HG03460 (cell line): ENCODE results near the gene BRSK2.

Experiments
- ATAC-seq: cut with Tn5 transposase; IDR thresholded peaks from one replicate; pipeline ENCODE4 v1.9.1; 2021; ENCODE audit not compliant: unreplicated experiment

Gene BRSK2

GRCh38 chr11:1449490-1450243 is 59.9 kb downstream of the BRSK2 start:
- no peak for ATAC-seq

DNA sequence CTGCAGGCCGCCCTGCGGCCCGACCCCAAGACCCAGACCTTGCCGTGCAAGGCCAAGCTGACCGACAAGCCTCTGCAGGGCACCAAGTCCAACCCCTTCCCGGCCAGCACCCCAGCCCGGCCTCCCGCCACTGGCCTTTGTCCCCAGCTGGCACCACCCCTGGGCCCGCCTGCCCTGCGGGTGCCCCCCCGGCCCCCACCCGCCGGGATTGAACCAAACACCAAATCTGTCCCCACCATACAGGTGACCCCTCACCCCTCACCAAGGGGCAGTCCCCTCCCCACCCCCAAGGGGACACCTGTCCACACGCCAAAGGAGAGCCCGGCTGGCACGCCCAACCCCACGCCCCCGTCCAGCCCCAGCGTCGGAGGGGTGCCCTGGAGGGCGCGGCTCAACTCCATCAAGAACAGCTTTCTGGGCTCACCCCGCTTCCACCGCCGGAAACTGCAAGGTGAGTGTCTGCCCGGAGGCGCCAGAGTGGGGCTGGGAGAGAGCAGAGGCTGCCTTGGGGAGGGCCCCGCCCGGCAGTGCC is 60.7 kb downstream of the BRSK2 start:
- no peak for ATAC-seq

DNA sequence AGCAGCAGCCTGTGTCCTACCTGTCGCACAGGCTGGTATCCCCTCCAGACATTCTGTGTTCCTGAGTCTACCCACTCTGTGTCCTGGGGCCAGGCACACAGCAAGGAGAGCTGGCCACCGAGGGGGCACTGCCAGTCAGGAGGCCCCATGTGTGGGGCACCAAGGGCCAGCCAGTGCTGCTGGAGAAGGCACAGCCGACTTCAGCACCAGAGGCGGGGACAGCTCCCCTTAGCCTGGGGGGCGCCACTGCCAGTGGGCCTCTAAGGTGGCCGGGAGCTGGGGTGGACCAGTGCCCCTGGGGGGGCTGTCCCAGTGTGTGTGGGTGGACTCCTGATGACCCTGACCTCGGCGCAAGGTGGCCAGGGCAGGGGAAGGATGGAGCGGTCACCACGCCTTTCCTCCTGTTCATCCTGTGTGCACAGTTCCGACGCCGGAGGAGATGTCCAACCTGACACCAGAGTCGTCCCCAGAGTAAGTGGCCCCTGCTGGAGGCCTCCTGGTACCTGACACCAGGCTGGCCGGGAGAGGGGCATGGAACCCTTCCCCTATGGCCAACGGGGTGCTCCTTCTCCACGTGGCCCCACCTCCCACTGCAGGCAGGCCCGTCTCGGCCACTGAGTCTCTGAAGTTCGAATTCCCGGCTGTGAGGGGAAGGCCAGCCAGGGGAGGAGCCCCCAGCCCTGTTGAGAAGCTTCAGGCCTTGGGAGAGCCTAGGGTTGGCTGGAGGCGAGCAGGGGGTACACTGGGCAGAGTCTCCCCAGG is 61.4 kb downstream of the BRSK2 start:
- ATAC-seq: no peak

- ATAC-seq: no peak
Observed at GRCh38 chr11:1451781-1452470, 62.2 kb downstream of the BRSK2 start.

GRCh38 chr11:1452744-1453143 is 63.0 kb downstream of the BRSK2 start:
- no peak for ATAC-seq

GRCh38 chr11:1453611-1454034 is 63.9 kb downstream of the BRSK2 start:
- no peak for ATAC-seq

GRCh38 chr11:1454576-1454975 is 64.8 kb downstream of the BRSK2 start:
- ATAC-seq: no peak

DNA sequence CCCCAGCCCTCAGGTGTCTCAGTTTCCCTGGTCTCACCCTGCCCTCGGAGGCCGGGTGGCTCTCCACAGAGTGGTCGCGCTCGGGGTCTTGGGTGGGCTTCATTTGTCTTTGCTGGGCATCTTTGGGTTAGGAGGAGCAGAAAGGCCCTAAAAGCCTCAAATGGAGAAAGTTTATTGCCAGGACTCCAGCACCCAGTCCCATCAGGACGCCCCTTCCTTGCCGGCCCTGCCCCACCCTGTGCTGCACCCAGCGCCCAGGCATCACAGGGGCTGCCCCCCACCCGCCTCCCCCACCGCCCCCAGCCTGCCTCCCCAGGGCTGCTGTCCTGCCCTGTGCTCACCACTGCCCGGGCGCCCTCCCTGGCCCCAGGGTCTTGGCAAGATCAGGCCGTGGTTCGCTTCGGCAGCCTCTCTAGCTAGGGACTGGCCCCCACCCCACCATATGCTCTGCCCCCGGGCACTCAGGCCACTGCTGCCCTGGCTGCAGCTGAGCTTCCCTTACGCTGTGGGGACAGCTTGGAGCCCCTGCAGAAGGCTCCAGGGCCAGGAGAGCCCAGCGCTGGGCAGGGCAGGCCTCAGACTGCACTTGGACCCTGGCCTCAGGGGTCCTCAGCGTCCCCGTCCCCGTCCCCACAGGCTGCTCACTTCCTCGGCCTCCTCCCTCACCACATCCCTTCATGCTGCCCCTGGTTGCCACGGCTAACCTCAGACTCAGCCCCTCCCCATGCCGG is 65.5 kb downstream of the BRSK2 start:
- ATAC-seq: no peak

DNA sequence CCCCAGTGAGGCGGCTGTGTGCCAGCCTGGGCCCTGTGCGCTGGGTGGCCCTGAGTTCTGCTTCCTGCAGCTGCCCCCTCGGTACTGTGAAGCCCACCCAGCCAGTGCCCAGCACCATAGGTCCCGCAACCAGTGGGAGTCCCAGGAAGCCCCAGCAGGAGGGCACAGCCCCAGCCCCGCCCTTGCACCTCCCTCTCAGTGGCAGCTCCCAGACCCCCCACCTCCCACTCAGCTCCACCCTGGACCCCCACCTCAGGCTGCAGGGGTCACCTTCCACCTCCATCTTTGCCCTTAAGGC is 66.0 kb downstream of the BRSK2 start:
- no peak for ATAC-seq

- no peak for ATAC-seq
Observed at GRCh38 chr11:1456176-1456575, 66.4 kb downstream of the BRSK2 start.

DNA sequence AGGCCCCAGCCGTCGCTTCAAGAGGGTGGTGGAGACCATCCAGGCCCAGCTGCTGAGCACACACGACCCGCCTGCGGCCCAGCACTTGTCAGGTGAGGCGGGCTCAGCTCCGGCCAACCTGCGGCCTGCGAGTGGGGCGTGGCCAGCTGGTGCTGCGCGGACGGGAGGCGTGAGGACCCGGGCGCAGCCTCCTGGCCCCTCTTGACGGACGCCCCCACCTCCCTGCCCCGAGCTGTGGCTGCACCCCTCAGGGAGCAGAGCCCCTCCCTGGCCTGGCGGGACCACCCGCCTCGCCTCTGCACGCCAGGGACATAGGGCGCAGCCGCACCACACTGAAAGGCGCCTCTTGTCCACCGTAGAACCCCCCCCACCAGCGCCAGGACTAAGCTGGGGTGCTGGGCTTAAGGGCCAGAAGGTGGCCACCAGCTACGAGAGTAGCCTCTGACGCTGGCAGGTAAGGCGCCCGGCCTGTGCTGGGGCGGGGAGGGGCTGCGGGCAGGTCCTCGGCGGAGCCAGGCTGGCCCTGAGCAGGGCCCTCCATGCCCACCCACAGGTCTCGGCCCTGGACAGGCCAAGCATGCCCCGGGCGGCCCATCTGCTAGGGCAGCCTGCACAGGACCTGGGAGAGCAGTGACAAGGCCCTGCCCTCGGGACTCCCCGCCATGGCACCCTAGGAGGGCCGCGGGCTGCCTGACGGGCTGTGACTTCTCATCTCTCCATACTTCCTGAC is 67.0 kb downstream of the BRSK2 start:
- ATAC-seq: no peak

DNA sequence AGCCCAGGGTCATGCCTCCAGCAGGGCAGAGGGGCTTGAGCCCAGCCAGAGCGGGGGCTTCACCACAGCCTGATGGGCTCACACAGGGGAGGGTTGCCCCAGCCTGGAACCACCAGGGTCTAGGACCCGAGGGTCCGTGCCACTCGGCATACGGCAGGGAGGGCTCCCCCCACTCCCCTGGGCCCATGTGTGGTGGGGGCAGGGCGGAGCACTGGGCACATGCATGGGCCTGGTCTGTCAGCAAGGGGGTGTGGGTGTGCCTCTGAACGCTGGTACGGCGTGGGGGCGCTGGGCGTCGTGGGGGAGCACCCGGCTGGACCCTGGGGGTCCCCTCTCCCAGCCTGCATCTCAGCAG is 67.6 kb downstream of the BRSK2 start:
- ATAC-seq: no peak

- no peak for ATAC-seq
Observed at GRCh38 chr11:1457856-1458255, 68.1 kb downstream of the BRSK2 start.

DNA sequence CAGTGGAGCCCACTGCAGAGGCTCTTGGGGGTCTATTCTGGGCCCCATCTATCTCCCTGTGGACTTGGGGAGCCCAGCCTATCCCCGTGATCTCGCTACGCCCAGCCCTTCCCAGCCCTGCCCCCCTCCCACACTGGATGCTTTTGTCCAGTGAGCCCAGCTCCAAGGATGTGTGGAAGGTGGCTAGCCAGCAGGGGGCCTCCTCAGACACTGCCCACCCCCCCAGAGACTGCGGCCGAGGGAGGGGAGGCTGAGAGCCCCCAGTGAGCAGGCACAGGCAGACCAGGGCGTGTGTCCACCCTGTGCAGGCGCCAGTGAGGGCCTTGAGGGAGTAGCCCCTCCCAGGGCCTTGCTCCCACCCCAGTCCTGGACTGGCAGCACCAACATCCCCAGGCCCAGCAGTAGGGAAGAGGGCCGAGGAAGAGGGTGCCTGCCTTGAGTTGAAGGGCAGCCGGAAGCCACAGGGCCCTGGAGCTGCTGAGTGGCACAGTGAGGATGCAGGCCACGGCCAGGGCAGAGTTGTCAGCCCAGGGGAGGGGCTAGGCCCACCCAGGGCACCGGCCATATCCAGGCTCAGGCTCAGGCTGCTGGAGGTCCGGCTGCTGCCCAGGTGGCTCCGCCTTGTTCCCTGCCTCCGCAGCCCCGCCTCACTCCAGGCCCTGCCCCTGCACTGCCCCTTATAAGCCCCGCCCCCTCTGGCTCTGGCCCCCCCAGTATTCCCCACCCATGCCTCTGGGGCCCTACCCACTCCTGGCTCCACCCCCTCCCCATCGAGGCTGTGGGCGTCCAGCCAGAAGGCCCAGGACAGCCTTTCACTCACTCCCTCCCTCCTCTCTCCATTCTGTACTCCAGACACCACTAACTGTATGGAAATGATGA is 68.8 kb downstream of the BRSK2 start:
- no peak for ATAC-seq

DNA sequence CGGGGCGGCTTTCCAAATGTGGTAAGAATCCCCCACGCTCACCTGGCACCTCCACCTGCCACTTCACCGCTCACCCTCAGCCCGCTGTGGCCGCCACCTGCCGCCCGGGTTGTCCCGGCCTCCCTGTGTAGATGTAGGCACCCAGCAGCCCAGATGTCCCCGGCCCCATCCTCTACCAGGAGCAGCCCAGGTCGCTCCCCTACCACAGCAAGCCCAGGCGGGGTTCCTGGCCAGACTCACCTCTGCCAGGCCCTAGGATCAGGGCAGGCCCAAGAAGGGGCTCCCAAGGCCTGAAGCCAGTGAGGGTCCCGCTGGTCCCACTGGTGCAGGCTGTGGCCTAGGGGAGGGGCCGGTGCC is 69.5 kb downstream of the BRSK2 start:
- ATAC-seq: no peak

GRCh38 chr11:1459764-1460395 is 70.1 kb downstream of the BRSK2 start:
- ATAC-seq: no peak

DNA sequence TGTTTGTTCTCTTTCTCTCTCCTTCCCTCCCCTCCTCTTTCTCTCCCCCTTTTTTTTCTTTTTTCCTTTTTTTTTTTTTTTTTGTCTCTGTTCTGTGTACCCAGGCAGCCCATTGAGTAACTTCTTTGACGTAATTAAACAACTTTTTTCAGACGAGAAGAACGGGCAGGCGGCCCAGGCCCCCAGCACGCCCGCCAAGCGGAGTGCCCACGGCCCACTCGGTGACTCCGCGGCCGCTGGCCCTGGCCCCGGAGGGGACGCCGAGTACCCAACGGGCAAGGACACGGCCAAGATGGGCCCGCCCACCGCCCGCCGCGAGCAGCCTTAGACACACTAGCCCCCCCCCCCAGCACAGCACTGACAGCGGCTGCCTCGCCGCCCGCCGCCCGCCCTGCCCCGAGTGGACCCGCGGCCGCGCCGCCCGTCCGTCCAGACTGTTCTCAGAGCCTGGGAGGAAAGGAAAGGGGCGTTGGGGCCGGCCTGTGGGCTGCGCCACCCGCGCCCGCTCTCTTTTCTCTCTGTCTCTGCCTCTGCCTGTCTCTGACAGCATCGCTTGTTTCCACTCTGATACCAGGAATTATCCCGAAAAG is 70.8 kb downstream of the BRSK2 start:
- no peak for ATAC-seq

DNA sequence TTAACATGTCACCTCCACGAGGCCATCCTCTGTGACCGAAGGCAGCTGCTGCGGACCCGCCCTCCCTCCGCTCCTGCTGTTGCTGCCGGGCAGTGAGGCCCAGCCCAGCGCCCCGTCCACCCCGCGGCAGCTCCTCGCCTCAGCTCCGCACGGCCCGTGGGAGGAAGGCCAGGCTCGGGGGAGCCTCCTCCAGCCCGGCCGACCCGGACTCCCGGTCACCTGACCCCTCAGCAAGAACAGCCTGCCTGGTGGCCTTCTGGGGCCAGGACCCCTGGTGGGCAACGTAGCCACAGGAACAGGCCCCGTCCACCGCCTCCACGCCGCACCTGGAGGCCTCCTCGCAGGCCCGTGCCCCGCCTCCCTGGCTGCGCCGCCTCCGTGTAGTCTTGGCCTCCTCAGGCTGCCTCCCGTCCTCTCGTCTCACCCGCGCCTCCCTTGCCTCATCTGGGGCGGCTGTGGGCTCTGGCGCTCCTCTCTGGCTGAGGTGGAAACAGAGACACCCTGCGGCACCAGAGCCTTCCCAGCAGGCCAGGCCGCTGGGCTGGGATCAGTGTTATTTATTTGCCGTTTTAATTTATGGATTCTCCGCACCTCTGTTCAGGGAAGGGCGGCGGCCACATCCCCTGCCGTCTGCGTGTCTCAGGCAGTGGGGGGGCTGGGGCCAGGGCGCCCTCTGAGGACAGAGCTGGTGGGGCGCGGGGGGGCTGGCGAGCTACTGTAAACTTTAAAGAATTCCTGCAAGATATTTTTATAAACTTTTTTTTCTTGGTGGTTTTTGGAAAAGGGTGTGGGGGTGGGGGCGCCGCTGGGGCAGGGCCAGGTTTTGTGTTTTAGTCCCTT is 71.5 kb downstream of the BRSK2 start:
- no peak for ATAC-seq
